ENCODE data around the gene MCCC2. TPM values are rescaled to one million over a fixed set of nuclear protein-coding genes. Genes with fewer than 3 reads are reported as not detected.
"Not testable (repeated sequence)": the region's sequence is repeated elsewhere in the genome, so short reads cannot be mapped to it uniquely, and the experiment has no call there.

The MCCC2 gene
- total and polyA plus RNA-seq, 2 of the 13 experiments (the other 11 are each of a cell fraction or from before 2014, with no cell fraction given): 44.8 to 83.6 TPM

- TF ChIP-seq CEBPZ (IDR thresholded peaks at IDR 0.05; ENCODE audit: low read length) (no peak), KDM6A (CRISPR knock-in tag; IDR thresholded peaks at IDR 0.05; ENCODE audit: low read depth) (no peak)
Observed at GRCh38 chr5:71601222-71602026, 14.3 kb downstream of the MCCC2 start (continued).

- H3K4me2 ChIP-seq (ENCODE audit: low read depth, low read length); H3K27me3 ChIP-seq (ENCODE audit: control insufficient read depth in 1 of 2, insufficient read depth in 2 of 2, low read length in 2 of 2); H4K20me1 ChIP-seq (ENCODE audit: insufficient read depth, low read length); H3K9me3 ChIP-seq (ENCODE audit: low read length); in situ Hi-C loops (cut with HindIII; ENCODE audit: extremely low pct_ligation_motif_present, low pct_unique_long_range_greater_than_20kb); CTCF ChIA-PET (ENCODE audit: low intra/inter-chr PET ratio, low total read pairs); intact Hi-C loops (cut with micrococcal nuclease; ENCODE audit: unreplicated experiment); H3K79me2 ChIP-seq (ENCODE audit: insufficient read depth, low read length); ATAC-seq; H3K4me3 ChIP-seq (replicated peaks in 1 of 3; ENCODE audit: insufficient read depth in 1 of 3, low read depth in 2 of 3, low read length in 3 of 3); H3K4me1 ChIP-seq (ENCODE audit: insufficient read depth, low read length); BruUV-seq (replicated peaks); H3K27ac ChIP-seq (ENCODE audit: extremely low read length, insufficient read depth, low read length); POLR2A ChIA-PET; FAIRE-seq; DNase-seq (ENCODE audit: low spot score); H2AFZ ChIP-seq (ENCODE audit: low read length); H3K9ac ChIP-seq (ENCODE audit: insufficient read depth, low read depth, low read length): not testable (repeated sequence)
- WGBS (ENCODE audit: low lambda C conversion rate): 96% methylated on average over 15 of the region's 16 CpGs
- H3K36me3 ChIP-seq (replicated peaks in 1 of 2; ENCODE audit: control insufficient read depth in 1 of 2, insufficient read depth in 2 of 2, low read length in 2 of 2): peaks cover 3 to 19% of the 10 kb centered on the region in 2 experiments; a peak in 2 of 5 replicates
Observed at GRCh38 chr5:71609916-71610315, 22.8 kb downstream of the MCCC2 start.

All from HepG2 (cell line).